Neural crest cell (in vitro differentiated cells): ENCODE data around the gene C11orf97. TPM values are rescaled to one million over a fixed set of nuclear protein-coding genes. Genes with fewer than 3 reads are reported as not detected.
"Not testable (repeated sequence)": the region's sequence is repeated elsewhere in the genome, so short reads cannot be mapped to it uniquely, and the experiment has no call there.

ENCODE experiments used
- DNase-seq: peaks from one replicate; pipeline ENCODE4 v3.0.0; 2021; ENCODE audit warnings: low read depth, mixed read lengths, low spot score
- H3K27ac Mint-ChIP-seq: one replicate; pipeline ENCODE4 v1.8.0; 2021; ENCODE audit warnings: mild to moderate bottlenecking, mixed read lengths; ENCODE audit not compliant: unreplicated experiment
- H3K27me3 Mint-ChIP-seq: 2 replicates; pipeline ENCODE4 v1.8.0; 2021; ENCODE audit warnings: low read depth, mild to moderate bottlenecking, mixed read lengths
- H3K36me3 Mint-ChIP-seq: 2 replicates; pipeline ENCODE4 v1.8.0; 2021; ENCODE audit warnings: low read depth, mild to moderate bottlenecking, mixed read lengths
- H3K4me1 Mint-ChIP-seq: 2 replicates; pipeline ENCODE4 v1.8.0; 2021; ENCODE audit warnings: mixed read lengths
- H3K4me3 Mint-ChIP-seq: one replicate; pipeline ENCODE4 v1.8.0; 2021; ENCODE audit warnings: mild to moderate bottlenecking, mixed read lengths
- H3K9me3 Mint-ChIP-seq: 2 replicates; pipeline ENCODE4 v1.8.0; 2021; ENCODE audit warnings: mixed read lengths
- CTCF ChIP-seq: fragments of 200-600 bp; sonication (generic); conservative IDR thresholded peaks from 2 replicates; pipeline ENCODE4 v1.5.0; 2021; ENCODE audit warnings: antibody characterized with exemption, mild to moderate bottlenecking
- total RNA-seq: library from RNA; stranded (reverse); gene quantifications from 2 replicates; pipeline ENCODE4 v1.2.1, GENCODE V29; 2021

Gene C11orf97
- total RNA-seq, 1 donor from 2014 or later = not detected

DNA sequence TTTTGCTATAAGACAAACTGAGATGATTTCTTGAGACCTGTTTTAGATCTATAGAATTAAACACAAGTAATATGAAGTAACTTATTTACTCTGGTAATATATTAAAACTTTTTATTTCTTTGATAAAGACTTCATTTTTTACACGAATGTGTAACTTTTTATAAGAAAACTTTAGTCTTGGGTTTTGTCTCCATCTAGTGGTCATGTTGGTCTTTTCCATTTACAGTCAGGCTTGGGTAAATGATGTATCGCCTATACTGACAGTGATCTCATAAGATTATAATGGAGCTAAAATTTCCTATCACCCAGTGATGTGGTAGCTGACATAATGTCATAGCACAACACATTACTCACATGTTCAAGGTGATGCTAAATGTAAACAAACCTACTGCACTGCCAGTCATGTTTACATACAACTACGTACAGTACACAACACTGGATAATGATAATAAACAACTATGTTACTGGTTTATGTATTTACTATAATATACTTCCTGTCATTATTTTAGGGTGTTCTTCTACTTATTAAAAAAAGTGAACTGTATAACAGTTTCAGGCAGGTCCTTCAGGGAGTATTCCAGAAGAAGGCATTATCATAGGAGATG, 7.5 kb upstream of the C11orf97 start:
- H3K4me1 Mint-ChIP-seq = no peaks in the 10 kb centered on the region

GRCh38 chr11:94506513-94506912, 5.7 kb upstream of the C11orf97 start:
- not testable (repeated sequence) for DNase-seq, H3K9me3 Mint-ChIP-seq, H3K4me1 Mint-ChIP-seq, H3K4me3 Mint-ChIP-seq, H3K36me3 Mint-ChIP-seq, H3K27ac Mint-ChIP-seq
- H3K27me3 Mint-ChIP-seq = peaks cover 30% of the 10 kb centered on the region

More for the DNA sequence above, 7.5 kb upstream of the C11orf97 start:
- Mint-ChIP-seq H3K27me3 (peaks cover 22% of the 10 kb centered on the region), H3K27ac (no peak overlapping the region), H3K4me3 (no peak overlapping the region), H3K9me3 (no peaks in the 10 kb centered on the region), H3K36me3 (no peaks in the 10 kb centered on the region)
- DNase-seq = no peak
- peak; percentile 89 for TF ChIP-seq CTCF

DNA sequence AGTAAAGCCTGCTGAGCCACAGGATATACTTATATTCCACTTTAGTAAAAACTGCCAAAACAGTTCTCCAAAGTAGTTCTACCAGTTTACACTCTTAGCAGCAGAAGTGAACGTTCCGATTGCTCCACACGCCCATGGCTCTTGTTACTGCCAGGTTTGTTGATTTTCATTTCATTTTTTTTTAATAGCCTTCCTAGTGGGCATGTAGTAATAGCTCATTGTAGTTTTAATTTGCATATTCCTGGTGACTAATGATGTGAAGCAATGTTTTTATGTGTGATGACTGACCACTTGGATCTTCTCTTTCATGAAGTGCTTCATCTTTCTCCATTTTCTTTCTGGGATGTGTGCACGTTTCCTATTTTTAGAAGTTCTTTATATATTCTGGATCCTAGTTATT, 4.8 kb upstream of the C11orf97 start:
- Mint-ChIP-seq H3K4me3 (no peak overlapping the region), H3K27ac (no peak overlapping the region), H3K4me1 (peaks cover 6% of the 10 kb centered on the region), H3K9me3 (no peaks in the 10 kb centered on the region), H3K27me3 (peaks cover 37% of the 10 kb centered on the region), H3K36me3 (no peaks in the 10 kb centered on the region)
- TF ChIP-seq CTCF = no peak
- DNase-seq = no peak

DNA sequence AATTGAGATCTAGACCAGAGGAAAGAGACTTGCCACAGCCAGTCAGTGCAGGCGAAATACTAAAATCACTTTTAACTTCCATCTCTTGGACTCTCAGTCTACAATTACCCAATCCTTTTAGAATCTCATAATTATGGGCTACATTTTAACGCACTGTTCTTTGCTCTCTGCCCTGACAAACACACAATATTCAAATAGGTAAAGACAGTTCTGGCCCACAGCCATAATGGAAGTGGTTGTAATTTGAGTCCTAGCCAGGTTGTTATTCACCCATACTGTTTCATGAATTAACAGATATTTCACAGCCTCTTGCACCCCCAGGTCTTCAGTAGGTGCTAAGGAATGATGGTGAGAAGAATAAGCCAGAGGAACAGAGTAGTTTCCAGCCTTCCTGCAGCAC, 830 bp downstream of the C11orf97 start:
- H3K27ac Mint-ChIP-seq = no peak overlapping the region
- H3K27me3 Mint-ChIP-seq = peaks cover 57% of the 10 kb centered on the region
- peak overlapping the region; percentile 73 for H3K4me3 Mint-ChIP-seq
- TF ChIP-seq CTCF = no peak
- no peaks in the 10 kb centered on the region for H3K36me3 Mint-ChIP-seq
- DNase-seq = no peak
- H3K4me1 Mint-ChIP-seq = peaks cover 6% of the 10 kb centered on the region
- no peaks in the 10 kb centered on the region for H3K9me3 Mint-ChIP-seq

GRCh38 chr11:94515398-94515797, 3.1 kb downstream of the C11orf97 start:
- no peak for DNase-seq
- no peaks in the 10 kb centered on the region for H3K36me3 Mint-ChIP-seq
- H3K27ac Mint-ChIP-seq = no peak overlapping the region
- no peak overlapping the region for H3K4me3 Mint-ChIP-seq
- peaks cover 46% of the 10 kb centered on the region for H3K27me3 Mint-ChIP-seq
- no peak for TF ChIP-seq CTCF
- no peaks in the 10 kb centered on the region for H3K9me3 Mint-ChIP-seq
- peaks cover 6% of the 10 kb centered on the region for H3K4me1 Mint-ChIP-seq

DNA sequence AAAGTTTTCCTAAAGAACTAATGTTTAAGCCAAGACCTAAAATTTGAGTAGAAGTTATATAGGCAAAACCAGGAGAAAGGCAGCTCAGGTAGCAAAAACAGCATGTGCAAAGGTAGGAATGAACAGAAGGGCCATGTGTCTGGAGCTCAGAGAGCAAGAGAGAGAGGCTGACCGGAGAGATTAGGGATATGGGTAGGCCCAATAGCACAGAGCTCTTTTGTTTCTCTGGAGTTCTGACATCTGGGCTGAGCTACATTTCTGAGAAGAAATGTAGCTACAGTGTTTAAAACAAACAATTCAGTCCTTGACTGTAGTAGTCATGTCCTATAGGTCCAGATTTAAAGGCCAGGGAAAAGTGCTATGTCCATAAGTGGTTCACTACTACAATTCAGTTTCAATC, 4.5 kb downstream of the C11orf97 start:
- no peak for DNase-seq
- no peak for TF ChIP-seq CTCF
- Mint-ChIP-seq H3K4me3 (no peak overlapping the region), H3K36me3 (no peaks in the 10 kb centered on the region), H3K27me3 (peaks cover 41% of the 10 kb centered on the region), H3K4me1 (peaks cover 6% of the 10 kb centered on the region), H3K9me3 (no peaks in the 10 kb centered on the region), H3K27ac (no peak overlapping the region)
